Measurements from ENCODE around the gene UBE2E2.
"Not testable (repeated sequence)": the region's sequence is repeated elsewhere in the genome, so short reads cannot be mapped to it uniquely, and the experiment has no call there.

The UBE2E2 gene

DNA sequence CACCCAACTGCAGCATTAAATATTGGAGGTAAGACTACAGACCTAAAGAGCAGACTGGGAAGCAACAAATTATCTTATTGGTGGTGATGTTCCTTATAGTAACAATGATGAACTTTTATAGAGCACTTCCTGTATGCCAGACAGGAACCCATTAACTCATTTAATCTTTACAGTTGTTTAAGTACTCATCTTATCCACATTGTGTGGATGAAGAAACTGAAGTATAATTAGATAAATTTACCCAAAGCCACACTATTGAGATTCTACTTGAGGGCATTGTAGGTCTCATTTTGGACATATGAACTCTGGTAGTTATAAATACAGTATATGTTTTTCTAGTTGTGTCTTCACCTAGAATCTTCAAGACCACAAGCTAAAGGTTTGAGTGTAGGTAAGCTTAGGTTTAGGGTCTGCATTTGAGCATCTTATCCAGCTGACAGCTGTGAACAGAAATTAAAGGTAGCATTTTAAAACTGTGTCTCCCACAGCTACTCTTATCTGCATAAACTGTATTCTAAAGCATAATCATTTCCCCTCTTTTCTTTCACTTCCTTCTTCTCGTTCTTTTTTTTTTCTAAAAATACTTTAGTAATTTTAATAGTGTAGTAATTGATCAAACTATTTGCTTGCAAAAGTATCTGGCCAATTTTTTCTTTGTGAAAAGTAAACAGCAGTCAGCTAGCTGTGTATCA is 138.2 kb downstream of the UBE2E2 start:
- no peak for DNase-seq
- Mint-ChIP-seq H3K27ac (no peak overlapping the region), H3K4me1 (peaks cover 17% of the 10 kb centered on the region), H3K9me3 (no peaks in the 10 kb centered on the region), H3K4me3 (no peak overlapping the region), H3K27me3 (no peaks in the 10 kb centered on the region)
- no peak for ATAC-seq

GRCh38 chr3:23342343-23342742 is 139.2 kb downstream of the UBE2E2 start:
- Mint-ChIP-seq H3K9me3 (peaks cover 0 to 5% of the 10 kb centered on the region in 2 donors), H3K4me1 (peaks cover 15% of the 10 kb centered on the region), H3K27ac (no peak overlapping the region), H3K4me3 (no peak overlapping the region), H3K27me3 (no peaks in the 10 kb centered on the region)
- ATAC-seq (no peak), DNase-seq (no peak)

DNA sequence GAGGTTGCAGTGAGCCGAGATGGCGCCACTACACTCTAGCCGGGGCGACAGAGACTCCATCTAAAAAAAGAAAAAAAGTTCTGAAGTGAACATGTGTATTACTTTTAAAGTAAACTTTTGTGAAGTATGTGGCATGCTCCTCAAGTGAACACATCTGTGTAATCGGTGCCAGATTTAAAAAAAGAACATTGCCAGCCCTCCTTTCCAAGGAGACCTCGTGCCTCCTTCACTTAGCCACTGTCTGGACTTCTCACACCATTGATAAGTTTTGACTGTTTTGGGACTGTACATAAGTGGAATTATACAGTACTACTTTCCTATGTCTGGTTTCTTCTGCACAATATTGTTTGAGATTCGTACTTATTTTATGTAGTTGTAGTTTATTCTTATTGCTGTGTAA is 140.4 kb downstream of the UBE2E2 start:
- Mint-ChIP-seq H3K4me3 (no peak overlapping the region), H3K9me3 (peaks cover 0 to 5% of the 10 kb centered on the region in 2 donors), H3K4me1 (peaks cover 9% of the 10 kb centered on the region), H3K27me3 (no peaks in the 10 kb centered on the region), H3K27ac (no peak overlapping the region)
- ATAC-seq = no peak
- no peak for DNase-seq

DNA sequence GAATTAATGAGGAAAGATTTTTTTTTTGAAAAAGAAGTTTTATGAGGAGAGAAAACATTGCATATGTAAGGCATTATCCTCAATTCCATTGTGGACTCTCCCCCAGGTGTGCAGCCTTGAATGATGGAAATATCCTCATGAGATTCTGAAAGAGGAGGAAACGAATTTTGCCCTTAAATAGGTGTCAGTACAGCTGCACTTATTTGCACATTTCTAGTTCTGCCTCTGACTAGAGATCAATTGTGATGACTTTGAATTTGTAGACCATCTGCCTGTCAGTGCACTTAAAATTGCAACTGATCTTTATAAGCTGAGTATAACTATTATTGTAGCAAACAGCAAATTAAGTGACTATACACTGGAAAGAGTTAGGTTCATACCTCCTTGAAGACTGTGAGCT is 141.8 kb downstream of the UBE2E2 start:
- Mint-ChIP-seq H3K9me3 (peaks cover 0 to 5% of the 10 kb centered on the region in 2 donors), H3K4me3 (no peak overlapping the region), H3K27ac (no peak overlapping the region), H3K27me3 (no peaks in the 10 kb centered on the region), H3K4me1 (peaks cover 9% of the 10 kb centered on the region)
- ATAC-seq = no peak
- no peak for DNase-seq

DNA sequence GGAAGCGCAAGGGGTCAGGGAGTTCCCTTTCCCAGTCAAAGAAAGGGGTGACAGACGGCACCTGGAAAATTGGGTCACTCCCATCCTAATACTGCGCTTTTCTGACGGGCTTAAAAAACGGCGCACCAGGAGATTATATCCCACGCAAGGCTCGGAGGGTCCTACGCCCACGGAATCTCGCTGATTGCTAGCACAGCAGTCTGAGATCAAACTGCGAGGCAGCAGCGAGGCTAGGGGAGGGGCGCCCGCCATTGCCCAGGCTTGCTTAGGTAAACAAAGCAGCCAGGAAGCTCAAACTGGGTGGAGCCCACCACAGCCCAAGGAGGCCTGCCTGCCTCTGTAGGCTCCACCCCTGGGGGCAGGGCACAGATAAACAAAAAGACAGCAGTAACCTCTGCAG is 146.3 kb downstream of the UBE2E2 start:
- not testable (repeated sequence) for H3K27me3 Mint-ChIP-seq, H3K4me3 Mint-ChIP-seq, H3K27ac Mint-ChIP-seq, ATAC-seq, H3K4me1 Mint-ChIP-seq, DNase-seq
- H3K9me3 Mint-ChIP-seq = peaks cover 11 to 15% of the 10 kb centered on the region in 2 donors

DNA sequence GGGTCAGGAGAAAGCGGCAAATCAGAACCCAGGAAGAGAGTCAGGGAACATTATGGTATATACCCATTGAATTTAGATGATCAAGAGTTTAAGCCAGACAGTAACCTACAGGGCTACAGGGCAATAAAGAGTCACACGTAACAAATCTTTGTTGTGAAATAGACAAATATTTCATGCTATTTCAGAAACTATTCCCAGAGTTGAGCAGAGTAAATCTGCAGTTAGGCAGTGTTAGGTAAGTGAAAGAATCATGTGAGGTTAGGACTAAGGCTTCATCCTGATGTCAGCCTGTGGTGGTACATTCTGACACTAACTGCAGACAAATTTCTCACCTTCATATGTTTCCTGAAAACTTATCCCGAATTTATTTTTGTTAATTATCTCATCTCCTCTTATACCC is 153.0 kb downstream of the UBE2E2 start:
- H3K4me3 Mint-ChIP-seq = no peak overlapping the region
- ATAC-seq = no peak
- no peaks in the 10 kb centered on the region for H3K27me3 Mint-ChIP-seq
- peaks cover 3 to 11% of the 10 kb centered on the region in 2 donors for H3K9me3 Mint-ChIP-seq
- H3K27ac Mint-ChIP-seq = no peak overlapping the region
- DNase-seq = no peak
- no peaks in the 10 kb centered on the region for H3K4me1 Mint-ChIP-seq

GRCh38 chr3:23356923-23357322 is 153.8 kb downstream of the UBE2E2 start:
- Mint-ChIP-seq H3K4me3 (no peak overlapping the region), H3K4me1 (no peaks in the 10 kb centered on the region), H3K9me3 (peaks cover 0 to 7% of the 10 kb centered on the region in 2 donors), H3K27me3 (no peaks in the 10 kb centered on the region), H3K27ac (no peak overlapping the region)
- no peak for DNase-seq
- no peak for ATAC-seq

- Mint-ChIP-seq H3K9me3 (peaks cover 16 to 25% of the 10 kb centered on the region in 2 donors), H3K27ac (no peak overlapping the region), H3K27me3 (no peaks in the 10 kb centered on the region), H3K4me3 (no peak overlapping the region), H3K4me1 (no peaks in the 10 kb centered on the region)
- ATAC-seq (no peak), DNase-seq (no peak)
Observed at GRCh38 chr3:23359116-23359515, 156.0 kb downstream of the UBE2E2 start.

DNA sequence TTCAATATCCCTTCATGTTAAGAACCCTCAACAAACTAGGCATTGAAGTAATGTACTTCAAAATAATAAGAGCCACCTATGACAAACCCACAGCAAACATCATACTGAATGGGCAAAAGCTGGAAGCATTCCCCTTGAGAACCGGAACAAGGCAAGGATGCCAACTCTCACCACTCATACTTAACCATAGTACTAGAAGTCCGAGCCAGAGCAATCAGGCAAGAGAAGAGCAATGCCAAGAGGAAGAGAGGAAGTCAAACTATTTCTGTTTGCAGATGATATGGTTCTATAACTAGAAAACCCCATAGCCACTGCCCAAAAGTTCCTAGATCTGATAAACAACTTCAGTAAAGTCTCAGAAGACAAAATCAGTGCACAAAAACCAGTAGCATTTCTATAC is 161.9 kb downstream of the UBE2E2 start:
- DNase-seq (no peak), ATAC-seq (no peak)
- Mint-ChIP-seq H3K4me3 (no peak overlapping the region), H3K27ac (no peak overlapping the region), H3K4me1 (no peaks in the 10 kb centered on the region), H3K9me3 (peaks cover 37 to 44% of the 10 kb centered on the region in 2 donors), H3K27me3 (no peaks in the 10 kb centered on the region)

DNA sequence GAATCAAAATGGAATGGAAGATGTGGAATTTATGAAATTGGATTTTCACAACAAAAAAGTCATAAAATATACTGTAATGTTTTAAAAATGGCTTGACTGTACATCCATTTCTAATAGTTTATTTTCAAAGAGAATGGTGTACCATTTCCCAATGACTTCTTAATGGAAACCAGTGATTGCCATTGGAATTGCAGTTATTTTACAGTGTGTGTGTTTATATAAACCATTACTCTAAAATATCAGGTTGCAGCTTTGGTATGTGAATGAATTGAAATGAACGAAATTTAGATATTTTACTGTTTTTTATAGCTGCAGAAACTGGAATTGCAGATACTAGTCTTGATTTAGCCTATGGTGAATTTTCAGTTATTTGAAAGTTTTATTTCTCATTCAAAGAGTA is 165.6 kb downstream of the UBE2E2 start:
- Mint-ChIP-seq H3K9me3 (peaks cover 23 to 25% of the 10 kb centered on the region in 2 donors), H3K4me1 (no peaks in the 10 kb centered on the region), H3K27ac (no peak overlapping the region), H3K27me3 (no peaks in the 10 kb centered on the region), H3K4me3 (no peak overlapping the region)
- DNase-seq (no peak), ATAC-seq (no peak)

DNA sequence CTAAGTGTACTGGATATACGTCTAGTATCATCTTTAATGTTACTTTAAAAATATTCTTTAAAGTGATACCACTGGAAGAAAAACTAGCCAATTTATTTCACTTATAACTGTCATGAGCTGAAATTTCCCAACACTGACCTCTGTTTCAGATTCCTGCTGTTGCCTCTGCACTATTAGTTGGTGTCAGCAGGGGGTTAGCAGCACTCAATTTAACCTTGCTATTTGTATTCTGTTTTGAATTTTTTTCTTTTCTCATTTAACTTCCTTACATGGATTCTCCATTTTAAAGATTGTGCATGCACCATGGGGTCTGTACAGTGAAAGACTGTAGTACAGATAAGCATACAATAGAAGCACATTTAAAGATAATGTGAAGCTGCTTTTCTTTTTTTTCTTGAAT is 169.2 kb downstream of the UBE2E2 start:
- H3K4me3 Mint-ChIP-seq = no peak overlapping the region
- H3K4me1 Mint-ChIP-seq = no peaks in the 10 kb centered on the region
- peaks cover 0 to 5% of the 10 kb centered on the region in 2 donors for H3K9me3 Mint-ChIP-seq
- DNase-seq (no peak), ATAC-seq (no peak)
- H3K27ac Mint-ChIP-seq = no peak overlapping the region
- no peaks in the 10 kb centered on the region for H3K27me3 Mint-ChIP-seq

DNA sequence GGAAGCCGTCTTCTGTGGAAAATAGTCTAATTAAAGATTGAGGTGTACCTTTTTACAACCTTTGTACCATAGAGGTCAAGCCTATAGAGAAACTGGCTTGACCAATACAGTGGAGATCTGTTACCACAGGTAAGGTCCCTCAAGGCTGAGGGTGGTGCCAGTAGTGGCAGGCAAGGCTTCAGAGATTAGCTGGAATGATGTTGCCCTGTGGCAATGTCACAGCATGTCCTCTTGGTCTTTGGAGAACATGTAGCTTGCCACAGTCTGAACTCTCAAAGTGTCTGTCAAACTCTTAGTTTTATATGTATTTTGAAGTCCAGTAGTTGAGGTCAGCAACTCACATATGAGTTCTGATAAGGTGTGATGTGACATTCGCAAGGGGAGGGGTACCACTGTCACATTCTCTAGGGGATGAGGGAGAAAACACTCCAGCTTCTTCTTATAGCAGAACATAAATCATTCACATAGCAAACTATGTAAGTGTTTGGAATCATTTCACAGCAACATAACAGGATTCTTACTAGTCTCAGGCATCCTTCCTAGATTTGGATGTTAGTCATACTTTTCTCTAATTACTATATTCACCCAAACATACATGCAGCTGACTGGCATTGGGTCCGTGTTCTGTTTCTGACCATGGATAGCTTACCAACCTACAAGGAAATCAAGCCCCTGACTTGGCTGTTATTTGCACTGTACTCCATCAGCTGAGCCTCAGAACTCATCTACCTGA is 173.6 kb downstream of the UBE2E2 start:
- Mint-ChIP-seq H3K4me3 (no peak overlapping the region), H3K4me1 (no peaks in the 10 kb centered on the region), H3K27me3 (no peaks in the 10 kb centered on the region), H3K9me3 (no peaks in the 10 kb centered on the region), H3K27ac (no peak overlapping the region)
- ATAC-seq = no peak
- no peak for DNase-seq

DNA sequence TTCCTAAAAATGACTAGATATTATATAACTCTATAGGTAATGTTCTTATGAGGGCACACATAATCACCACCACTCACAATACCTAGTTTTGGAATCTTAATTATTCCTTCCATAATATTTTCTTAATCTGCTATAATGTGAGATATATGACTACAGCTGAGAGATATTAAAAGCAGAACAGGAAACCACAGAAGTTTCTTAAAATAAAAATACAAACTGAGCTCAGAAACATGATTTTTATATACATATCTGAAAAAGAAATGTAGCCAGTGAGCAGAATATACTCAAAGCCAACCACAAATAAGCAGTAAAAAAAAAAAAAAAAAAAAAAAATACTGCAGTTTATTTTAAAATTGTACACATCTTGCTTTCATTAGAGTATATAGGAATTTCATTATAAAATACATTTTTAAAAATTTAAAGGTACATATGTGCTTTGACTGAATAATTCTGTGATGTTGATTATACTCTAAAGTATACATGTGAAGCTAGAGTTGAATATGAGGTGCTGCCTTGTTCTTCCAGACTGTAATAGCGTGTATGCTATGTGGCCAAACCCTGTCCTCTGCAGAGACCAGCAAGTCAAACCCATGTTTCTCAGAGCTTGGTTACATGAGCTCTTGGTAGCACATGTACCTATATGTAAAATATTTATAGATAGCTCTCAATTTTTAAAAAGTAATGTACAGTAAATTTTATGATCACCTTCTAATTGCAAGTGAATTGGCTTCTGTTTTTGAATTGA is 175.0 kb downstream of the UBE2E2 start:
- no peak for ATAC-seq
- H3K27ac Mint-ChIP-seq = no peak overlapping the region

GRCh38 chr3:23383875-23384274 is 180.7 kb downstream of the UBE2E2 start:
- H3K9me3 Mint-ChIP-seq = no peaks in the 10 kb centered on the region
- H3K27me3 Mint-ChIP-seq = no peaks in the 10 kb centered on the region
- no peak for ATAC-seq
- no peak overlapping the region for H3K27ac Mint-ChIP-seq
- no peak overlapping the region for H3K4me3 Mint-ChIP-seq
- DNase-seq = no peak
- no peaks in the 10 kb centered on the region for H3K4me1 Mint-ChIP-seq

More for the DNA sequence above, 175.0 kb downstream of the UBE2E2 start:
- H3K9me3 Mint-ChIP-seq = no peaks in the 10 kb centered on the region
- H3K4me3 Mint-ChIP-seq = no peak overlapping the region
- H3K27me3 Mint-ChIP-seq = no peaks in the 10 kb centered on the region
- no peak for DNase-seq
- H3K4me1 Mint-ChIP-seq = no peaks in the 10 kb centered on the region

GRCh38 chr3:23385327-23385726 is 182.2 kb downstream of the UBE2E2 start:
- Mint-ChIP-seq H3K27me3 (no peaks in the 10 kb centered on the region), H3K27ac (no peak overlapping the region), H3K9me3 (peaks cover 0 to 4% of the 10 kb centered on the region in 2 donors), H3K4me1 (peaks cover 3% of the 10 kb centered on the region), H3K4me3 (no peak overlapping the region)
- DNase-seq (no peak), ATAC-seq (no peak)

Data from stimulated activated naive CD8-positive, alpha-beta T cell treated with anti-CD3 and anti-CD28 coated beads, Interleukin-15, amount 100 ng/mL, for 72 hours (primary cell).